ENCODE data around the gene CREB3.

Gene CREB3

DNA sequence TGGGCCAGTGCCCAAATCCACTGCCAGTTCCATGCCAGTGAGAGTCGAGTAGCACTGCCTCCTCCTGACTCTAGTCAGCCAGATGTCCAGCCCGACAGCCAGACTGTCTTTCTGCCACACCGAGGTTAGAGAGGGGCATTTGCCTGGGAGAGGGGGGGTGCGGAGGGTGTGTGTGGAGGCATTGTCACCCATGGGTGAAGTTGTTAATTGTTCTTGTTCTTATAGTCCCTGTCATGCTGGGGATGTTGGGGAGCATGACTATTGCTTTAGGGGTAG is 17.7 kb downstream of the CREB3 start:
- DNase-seq: no peak

DNA sequence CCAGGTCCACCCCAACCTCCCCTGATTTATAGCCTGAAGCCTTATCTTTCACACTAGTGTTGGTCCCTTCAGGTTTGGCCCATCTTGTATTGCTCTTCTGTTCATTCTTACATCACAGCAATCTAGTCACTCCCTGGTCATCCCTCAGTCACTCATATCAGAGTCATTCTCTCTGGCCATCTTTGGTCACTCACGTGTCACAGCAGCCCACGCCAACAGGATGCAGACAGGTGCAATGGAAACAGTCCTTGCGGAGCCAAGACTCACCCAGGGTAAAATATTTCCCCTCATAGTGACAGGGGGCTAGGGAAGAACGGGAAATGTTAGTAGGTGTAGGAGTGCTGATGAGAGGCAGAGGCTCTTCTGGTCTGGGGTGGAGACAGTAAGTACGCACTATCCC is 21.0 kb downstream of the CREB3 start:
- no peak for DNase-seq

DNA sequence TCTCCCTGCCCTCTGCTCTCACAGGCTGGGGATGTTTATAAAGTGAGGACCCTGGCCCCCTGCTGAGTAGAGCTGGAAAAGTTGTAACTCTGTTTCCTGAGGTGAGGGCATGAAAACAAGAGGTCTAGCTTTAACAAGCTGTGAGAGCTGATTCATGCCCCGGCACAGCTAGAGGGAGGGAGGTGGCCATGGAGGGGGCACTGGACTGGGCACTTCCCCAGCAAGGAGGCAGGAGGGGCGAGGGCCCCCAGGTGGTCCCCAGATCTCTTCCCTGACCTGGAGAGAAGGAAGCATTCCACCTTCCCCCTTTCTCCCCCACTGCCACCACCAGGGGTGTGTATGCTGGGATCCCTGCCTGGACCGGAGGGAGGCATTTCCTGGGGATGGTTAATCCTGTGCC is 21.8 kb downstream of the CREB3 start, which contains the start of gene MSMP:
Gene MSMP, minus strand, starts transcription at position 13 of the 400 bp plus-strand sequence. CDS start 147 bp downstream, outside the sequence.
- no peak for DNase-seq

DNA sequence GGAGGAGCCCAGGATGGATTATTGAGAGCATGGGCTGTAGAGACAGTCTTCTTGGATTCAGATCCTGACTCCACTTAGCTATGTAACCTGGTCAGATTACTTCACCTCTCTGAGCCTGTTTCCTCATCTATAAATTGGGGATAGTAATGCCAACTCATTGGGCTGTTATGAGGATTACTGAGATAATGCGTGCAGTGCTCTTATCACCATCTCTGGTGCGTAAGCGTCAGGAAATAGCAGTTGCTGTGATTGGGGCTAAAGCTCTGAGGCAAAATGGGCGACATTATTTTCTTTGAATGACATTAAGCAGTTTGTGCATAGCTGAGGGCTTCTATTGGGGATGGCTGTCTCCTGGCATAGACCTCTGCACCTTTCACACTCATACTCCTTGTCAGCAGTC is 22.6 kb downstream of the CREB3 start:
- no peak for DNase-seq

DNA sequence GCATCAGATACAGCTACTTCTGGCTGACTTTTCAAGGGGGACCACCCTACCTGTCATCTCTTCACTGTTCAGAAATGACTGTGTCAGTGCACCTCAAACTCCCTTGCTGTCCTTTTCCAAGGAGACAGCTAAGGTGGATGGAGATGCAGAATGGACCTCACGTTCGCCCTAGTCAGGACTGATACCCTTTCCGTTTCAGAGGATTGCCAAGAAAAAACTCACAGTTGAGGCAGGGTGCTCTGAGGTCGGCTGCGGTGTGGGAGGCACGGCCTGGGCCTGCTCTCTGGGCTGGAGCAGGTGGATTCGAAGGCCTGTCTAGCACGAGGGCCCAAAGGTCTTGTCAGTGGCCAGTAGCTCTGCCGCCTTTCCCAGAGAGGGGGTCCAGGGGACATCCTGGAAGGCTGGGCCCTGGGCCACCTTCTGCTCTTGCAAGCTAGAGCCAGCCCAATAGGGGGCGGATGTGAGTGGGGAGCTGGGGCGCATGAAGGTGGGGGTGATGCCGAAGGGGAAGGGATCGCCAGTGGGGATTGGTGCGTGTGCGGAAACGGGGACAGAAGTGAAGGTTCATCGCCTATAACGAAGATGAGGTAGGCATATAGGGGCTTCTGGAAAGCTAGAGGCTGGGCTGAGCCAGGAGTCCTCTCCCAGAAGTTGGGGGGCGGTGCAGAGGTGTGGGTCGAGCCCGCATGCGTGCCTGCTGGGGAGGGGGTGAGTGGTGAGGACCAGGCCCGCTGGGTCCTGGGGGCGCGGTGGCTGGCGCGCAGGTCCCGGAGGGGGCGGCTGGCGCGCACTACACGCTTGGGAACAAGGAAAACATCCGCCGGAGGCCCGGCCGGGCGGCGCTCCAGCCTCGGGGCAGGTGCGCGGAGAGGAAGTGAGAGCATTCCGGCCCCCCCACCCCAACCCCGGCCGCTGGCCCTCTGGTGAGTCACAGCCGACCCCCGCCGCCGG is 24.1 kb downstream of the CREB3 start:
- peak; percentile 41 for DNase-seq

- DNase-seq: peak; percentile 48
Measured at GRCh38 chr9:35757226-35757891, 24.9 kb downstream of the CREB3 start.

DNA sequence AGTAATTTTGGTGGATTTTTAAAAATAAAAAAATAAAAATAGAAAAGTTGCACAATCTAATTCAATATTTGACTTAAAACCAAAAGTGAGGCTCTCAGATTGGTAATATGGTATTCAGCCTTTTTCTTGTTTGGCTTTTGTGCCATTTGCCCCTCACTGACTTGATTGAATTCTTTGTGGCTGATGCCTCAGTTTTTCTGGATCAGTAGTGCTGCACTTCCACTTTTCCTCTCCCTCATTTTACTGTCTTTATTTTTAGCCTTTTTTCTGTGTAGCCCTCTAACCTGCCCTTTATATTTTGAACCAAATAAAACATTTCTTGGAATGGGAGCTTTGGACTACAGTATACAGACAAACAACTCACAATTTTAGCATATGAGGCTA is 25.4 kb downstream of the CREB3 start:
- no peak for DNase-seq

- no peak for DNase-seq
Measured at GRCh38 chr9:35758475-35759050, 26.1 kb downstream of the CREB3 start.

DNA sequence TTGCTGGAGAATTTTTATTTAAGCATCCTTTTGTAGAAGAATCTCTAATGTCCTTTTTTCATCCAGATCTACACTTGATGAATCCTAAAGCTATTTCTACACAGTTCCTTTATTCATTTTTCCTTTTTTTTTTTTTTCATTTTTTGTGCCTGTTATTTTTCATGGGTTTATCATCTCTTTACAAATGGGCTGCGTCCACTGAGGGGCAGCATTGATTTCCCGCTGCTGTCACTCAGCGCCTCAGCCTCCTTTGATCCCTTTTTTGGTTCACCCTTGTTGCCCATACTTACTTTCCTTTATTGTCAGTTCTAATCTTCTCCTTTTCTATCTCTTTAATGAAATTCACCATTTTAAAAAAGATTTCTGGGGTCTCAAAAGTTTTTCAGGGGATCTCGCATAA is 27.3 kb downstream of the CREB3 start:
- no peak for DNase-seq

GRCh38 chr9:35760651-35761050 is 28.2 kb downstream of the CREB3 start:
- no peak for DNase-seq

GRCh38 chr9:35763181-35763580 is 30.7 kb downstream of the CREB3 start:
- no peak for DNase-seq

DNA sequence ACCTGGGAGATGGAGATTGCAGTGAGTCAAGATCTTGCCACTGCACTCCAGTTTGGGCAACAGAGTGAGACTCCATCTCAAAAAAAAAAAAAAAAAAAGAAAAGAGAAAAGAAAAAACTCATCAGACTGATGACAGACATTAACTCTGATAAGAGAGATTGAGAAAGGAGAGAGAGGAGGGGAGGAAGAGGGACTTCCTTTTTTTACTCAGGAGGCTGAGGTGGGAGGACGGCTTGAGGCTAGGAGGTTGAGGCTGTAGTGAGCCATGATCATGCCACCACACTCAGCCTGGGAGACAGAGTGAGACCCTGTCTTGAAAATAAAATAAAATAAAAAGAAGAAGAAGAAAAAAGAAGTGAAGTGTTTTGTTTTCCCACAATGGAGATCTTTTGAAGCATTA is 31.3 kb downstream of the CREB3 start:
- no peak for DNase-seq

DNA sequence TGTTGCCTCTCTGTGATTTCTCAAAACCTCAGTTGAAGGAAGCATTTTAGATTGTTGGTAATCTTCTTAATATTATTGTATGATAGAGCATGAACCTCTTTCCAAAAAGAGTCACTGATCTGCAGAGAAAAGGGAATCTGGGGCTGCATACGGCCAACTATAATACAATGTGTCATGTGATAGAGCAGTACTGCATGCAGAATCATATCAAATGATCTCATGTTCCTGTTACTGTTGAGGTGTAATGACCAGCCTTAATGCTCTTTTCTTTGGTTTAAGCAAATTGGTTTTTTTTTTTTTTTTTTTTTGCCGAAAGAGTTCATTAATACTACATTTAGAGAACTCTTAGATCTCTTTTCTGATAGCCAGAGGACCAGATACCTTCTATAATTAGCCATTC is 34.5 kb downstream of the CREB3 start:
- DNase-seq: no peak

DNA sequence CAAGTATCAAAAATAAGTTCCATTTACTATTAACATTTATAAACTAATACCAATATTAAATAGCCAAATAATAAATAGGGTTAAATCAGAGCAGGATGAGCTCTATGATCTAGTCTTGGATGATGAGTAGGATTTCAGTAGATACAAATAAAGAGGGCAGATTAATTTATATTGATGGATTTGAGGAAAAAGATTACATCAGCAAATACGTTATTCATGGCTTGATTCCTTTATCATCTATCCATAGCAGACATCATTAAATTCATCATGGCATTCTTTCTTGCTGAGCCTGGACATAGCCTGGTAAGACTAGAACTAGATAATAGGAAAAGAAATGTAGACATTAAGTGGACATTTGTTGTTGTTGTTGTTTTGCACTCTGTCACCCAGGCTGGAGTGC is 35.0 kb downstream of the CREB3 start:
- DNase-seq: no peak

- DNase-seq: no peak
Measured at GRCh38 chr9:35769763-35770162, 37.3 kb downstream of the CREB3 start.

GRCh38 chr9:35771075-35771433 is 38.6 kb downstream of the CREB3 start:
- DNase-seq: no peak

DNA sequence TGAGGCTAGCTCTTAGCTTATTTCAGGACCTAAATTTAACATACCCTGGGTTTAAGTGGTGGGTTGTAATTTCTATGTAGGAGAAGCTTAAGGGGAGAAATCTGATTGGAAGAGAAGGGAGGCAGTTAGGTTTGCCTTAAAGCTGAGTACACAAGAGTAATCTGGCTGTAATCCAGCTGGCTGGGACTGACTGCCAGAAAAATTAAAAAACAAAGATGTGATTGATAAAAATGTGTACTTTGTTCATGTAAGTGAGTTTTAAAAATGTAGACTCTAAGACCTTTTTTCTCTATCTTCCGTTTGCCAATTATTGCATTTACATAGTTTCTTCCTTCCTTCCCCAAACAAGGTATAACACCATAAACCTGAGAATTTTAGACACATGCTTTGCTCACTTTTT is 39.1 kb downstream of the CREB3 start:
- DNase-seq: no peak

DNA sequence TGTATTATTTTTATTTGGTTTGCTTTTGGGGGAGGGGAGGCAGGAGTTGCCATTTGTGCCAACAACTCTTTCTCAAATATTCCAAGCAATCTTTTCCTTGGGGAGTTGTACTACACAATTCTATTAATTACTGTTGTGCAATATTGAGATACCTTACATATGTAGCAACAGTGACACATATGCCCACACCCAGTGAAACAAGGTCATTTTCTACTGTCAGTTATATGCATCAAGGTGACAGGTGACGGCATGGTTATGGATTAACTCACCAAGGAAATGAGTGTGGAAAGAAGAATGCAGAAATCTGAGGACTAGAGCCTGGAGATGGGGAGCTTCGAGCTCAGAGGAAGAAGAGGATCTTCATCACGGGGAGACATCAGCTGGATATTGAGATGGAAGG is 39.5 kb downstream of the CREB3 start:
- DNase-seq: no peak

GRCh38 chr9:35774907-35775635 is 42.6 kb downstream of the CREB3 start:
- no peak for DNase-seq

- peak; percentile 83 for DNase-seq
Measured at GRCh38 chr9:35776018-35776417, 43.6 kb downstream of the CREB3 start.

DNA sequence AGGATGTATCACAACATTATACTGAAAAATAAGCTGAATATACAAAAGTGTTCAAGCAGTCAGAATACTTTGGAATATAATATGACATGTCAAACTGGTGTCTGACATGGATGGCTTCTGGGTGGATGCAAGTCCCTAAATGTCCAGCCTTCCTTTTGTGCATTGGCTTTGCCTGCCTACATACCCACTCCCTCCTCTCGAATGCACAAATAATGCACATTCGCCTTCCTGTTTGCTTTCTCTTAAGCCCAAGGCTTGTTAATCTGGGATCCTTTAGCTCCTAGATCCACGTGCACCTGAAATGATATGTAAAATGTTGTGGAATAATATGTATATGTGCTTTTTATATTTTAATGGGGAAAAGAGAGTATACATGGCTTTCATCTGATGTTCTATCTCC is 46.0 kb downstream of the CREB3 start:
- no peak for DNase-seq

- no peak for DNase-seq
Measured at GRCh38 chr9:35781066-35781465, 48.6 kb downstream of the CREB3 start.

GRCh38 chr9:35783418-35783817 is 51.0 kb downstream of the CREB3 start:
- no peak for DNase-seq

All from NCI-H2107 (cell line).